HG03175 (cell line): ENCODE results near the gene PPM1G.
A peak's percentile ranks its signal among the peaks of the same experiment; 100 is the strongest.
"Not testable (repeated sequence)": the region's sequence is repeated elsewhere in the genome, so short reads cannot be mapped to it uniquely, and the experiment has no call there.

ENCODE experiments used
- ATAC-seq: cut with Tn5 transposase; IDR thresholded peaks from one replicate; pipeline ENCODE4 v1.9.1; 2021; ENCODE audit warnings: mild to moderate bottlenecking, moderate library complexity; ENCODE audit not compliant: unreplicated experiment

Gene PPM1G

GRCh38 chr2:27376151-27376865 is 33.1 kb downstream of the PPM1G start:
- ATAC-seq, result no peak

- ATAC-seq, result no peak
Measured at GRCh38 chr2:27375513-27376099, 33.8 kb downstream of the PPM1G start.

- ATAC-seq, result no peak
Measured at GRCh38 chr2:27373567-27373966, 35.8 kb downstream of the PPM1G start.

GRCh38 chr2:27372937-27373336 is 36.5 kb downstream of the PPM1G start:
- ATAC-seq, result no peak

GRCh38 chr2:27370816-27371620 is 38.4 kb downstream of the PPM1G start:
- ATAC-seq, result peak; percentile 35

- peak; percentile 86 for ATAC-seq
Measured at GRCh38 chr2:27370026-27370815, 39.2 kb downstream of the PPM1G start, which contains the start of the genes EIF2B4 and SNX17. EIF2B4 (minus strand) TSS chr2:27370338; CDS start chr2:27370314, 24 bp downstream. SNX17 (plus strand) TSS chr2:27370616; CDS start chr2:27370744, 128 bp downstream.

- ATAC-seq, result no peak
Measured at GRCh38 chr2:27369471-27370025, 39.8 kb downstream of the PPM1G start.

- no peak for ATAC-seq
Measured at GRCh38 chr2:27363933-27364332, 45.5 kb downstream of the PPM1G start.

- ATAC-seq, result no peak
Measured at GRCh38 chr2:27362678-27363420, 46.5 kb downstream of the PPM1G start.

GRCh38 chr2:27356382-27357181 is 52.8 kb downstream of the PPM1G start, which contains the start of gene GTF3C2:
GTF3C2 (minus strand) TSS chr2:27356764; CDS start chr2:27343554, 13,210 bp downstream.
- ATAC-seq, result peak; percentile 85

- peak; percentile 39 for ATAC-seq
Measured at GRCh38 chr2:27356056-27356381, 53.4 kb downstream of the PPM1G start.

- ATAC-seq, result no peak
Measured at GRCh38 chr2:27354597-27354927, 54.8 kb downstream of the PPM1G start.

- no peak for ATAC-seq
Measured at GRCh38 chr2:27353762-27354596, 55.4 kb downstream of the PPM1G start.

GRCh38 chr2:27353386-27353761 is 56.0 kb downstream of the PPM1G start:
- not testable (repeated sequence) for ATAC-seq

GRCh38 chr2:27351802-27352598 is 57.4 kb downstream of the PPM1G start:
- ATAC-seq, result no peak

GRCh38 chr2:27350106-27350693 is 59.2 kb downstream of the PPM1G start:
- no peak for ATAC-seq

GRCh38 chr2:27347641-27348040 is 61.8 kb downstream of the PPM1G start:
- ATAC-seq, result no peak
